PC-3 (cell line): ENCODE measurements around the gene TOR2A. TPM values are rescaled to one million over a fixed set of nuclear protein-coding genes. Genes with fewer than 3 reads are reported as not detected.

ENCODE experiments used
- ATAC-seq: fragments of 200-7000 bp; cut with Tn5 transposase; 2 replicates; pipeline ENCODE4 v1.9.1; 2020; ENCODE audit warnings: mild to moderate bottlenecking, moderate library complexity
- BruUV-seq: library from RNA; stranded (reverse); fragments of 400-500 nt; replicated peaks from 2 replicates; lab custom pipeline; 2021; lab: Mats Ljungman, UMichigan
- CTCF ChIA-PET: fragments of 300-600 bp; sonication (Branson Sonifier 250); formaldehyde crosslinking; loops from one replicate; lab custom pipeline; 2022; ENCODE audit warnings: antibody characterized with exemption; lab: Charles Lee
- POLR2A ChIA-PET: fragments of 300-600 bp; sonication (Branson Sonifier 250); formaldehyde crosslinking; loops from one replicate; lab custom pipeline; 2022; ENCODE audit warnings: antibody characterized with exemption; ENCODE audit not compliant: unreplicated experiment; lab: Charles Lee
- DNase-seq: peaks from one replicate; pipeline ENCODE4 v3.0.0-alpha.2; 2015
- H2AFZ ChIP-seq: fragments of 300-600 bp; sonication (generic); 2 replicates; pipeline ENCODE4 v1.6.0; 2016; ENCODE audit warnings: antibody characterized with exemption, low read length
- H3F3A ChIP-seq: fragments of 300-600 bp; sonication (generic); one replicate; pipeline ENCODE4 v1.6.0; 2017; ENCODE audit warnings: antibody characterized with exemption, low read length, control low read depth, mild to moderate bottlenecking; ENCODE audit not compliant: unreplicated experiment
- H3K27ac ChIP-seq: fragments of 300-600 bp; sonication (generic); 2 replicates; pipeline ENCODE4 v1.5.1; 2016; ENCODE audit warnings: mild to moderate bottlenecking, low read length
- H3K27me3 ChIP-seq: fragments of 300-600 bp; sonication (generic); 2 replicates; pipeline ENCODE4 v1.6.1; 2016; ENCODE audit warnings: low read length, mixed read lengths
- H3K36me3 ChIP-seq: fragments of 300-600 bp; sonication (generic); 2 replicates; pipeline ENCODE4 v1.6.1; 2016; ENCODE audit warnings: low read depth, mixed run types, low read length, mixed read lengths
- H3K4me1 ChIP-seq: fragments of 300-600 bp; sonication (generic); 2 replicates; pipeline ENCODE4 v1.5.1; 2016; ENCODE audit warnings: low read length; ENCODE audit not compliant: insufficient read depth
- H3K4me2 ChIP-seq: fragments of 300-600 bp; sonication (generic); 2 replicates; pipeline ENCODE4 v1.6.0; 2016; ENCODE audit warnings: low read length
- H3K4me3 ChIP-seq: fragments of 300-600 bp; sonication (generic); 2 replicates; pipeline ENCODE4 v1.5.1; 2016; ENCODE audit warnings: mild to moderate bottlenecking, low read length, mixed read lengths
- H3K79me2 ChIP-seq: fragments of 300-600 bp; sonication (generic); 2 replicates; pipeline ENCODE4 v1.6.1; 2017; ENCODE audit warnings: low read length, mixed read lengths
- H3K9ac ChIP-seq: fragments of 300-600 bp; sonication (generic); 2 replicates; pipeline ENCODE4 v1.6.0; 2016; ENCODE audit warnings: mild to moderate bottlenecking, low read length
- H3K9me2 ChIP-seq: fragments of 300-600 bp; sonication (generic); replicated peaks from 2 replicates; pipeline ENCODE4 v1.6.1; 2016; ENCODE audit warnings: mixed run types, low read length, mixed read lengths
- H3K9me3 ChIP-seq: fragments of 300-600 bp; sonication (generic); 2 replicates; pipeline ENCODE4 v1.6.1; 2016; ENCODE audit warnings: low read length, mixed read lengths
- H4K20me1 ChIP-seq: fragments of 300-600 bp; sonication (generic); 2 replicates; pipeline ENCODE4 v1.6.1; 2016; ENCODE audit warnings: low read length, mixed read lengths
- CTCF ChIP-seq: fragments of 300-600 bp; sonication (generic); conservative IDR thresholded peaks from 2 replicates; pipeline ENCODE4 v1.5.1; 2017; ENCODE audit warnings: antibody characterized with exemption, low read depth, mild to moderate bottlenecking, low read length
- EZH2 ChIP-seq: fragments of 300-600 bp; sonication (generic); IDR thresholded peaks from one replicate; pipeline ENCODE4 v1.6.1; 2017; ENCODE audit warnings: antibody characterized with exemption, mild to moderate bottlenecking, low read length; ENCODE audit not compliant: unreplicated experiment
- EZH2phosphoT487 ChIP-seq: fragments of 300-600 bp; sonication (generic); IDR thresholded peaks from 2 replicates; pipeline ENCODE4 v1.6.1; 2018; ENCODE audit warnings: mild to moderate bottlenecking, antibody characterized with exemption, low read length, borderline replicate concordance
- intact Hi-C: fragments of 100-400 bp; cut with micrococcal nuclease; formaldehyde crosslinking; loops from 2 replicates; pipeline ENCODE4 v1.9.0; 2023
- total RNA-seq: library from RNA; depleted of rRNA; stranded (reverse); fragments of >200 nt; gene quantifications from 2 replicates; pipeline ENCODE4 v1.2.3, GENCODE V29; 2014

The TOR2A gene
- total RNA-seq, 1 experiment from 2014 or later, result 14.1 TPM

- Histone ChIP-seq H2AFZ (no peak overlapping the region), H3K27me3 (no peaks in the 10 kb centered on the region), H3K9ac (no peak overlapping the region), H3K9me2 (no peaks in the 10 kb centered on the region), H3K4me3 (no peak overlapping the region), H3K4me2 (no peak overlapping the region), H3K4me1 (peaks cover 26% of the 10 kb centered on the region), H3K36me3 (no peaks in the 10 kb centered on the region), H4K20me1 (no peaks in the 10 kb centered on the region), H3K79me2 (peaks cover 2% of the 10 kb centered on the region; the same call in 1 of the 2 replicates), H3K9me3 (no peaks in the 10 kb centered on the region), H3F3A (no peaks in the 10 kb centered on the region), H3K27ac (no peak overlapping the region)
- ATAC-seq (no peak), DNase-seq (no peak)
- ChIA-PET POLR2A (no interaction called here), CTCF (no interaction called here)
- TF ChIP-seq EZH2 (no peak), CTCF (no peak), EZH2phosphoT487 (no peak)
- BruUV-seq, result no TSS peak
- intact Hi-C loops, result no loop called here
Observed at GRCh38 chr9:127720031-127720864, 14.8 kb downstream of the TOR2A start.

- ChIA-PET CTCF (no interaction called here), POLR2A (no interaction called here)
- no peak for TF ChIP-seq EZH2
- TF ChIP-seq EZH2phosphoT487, result no peak
- no peak for TF ChIP-seq CTCF
- H3K79me2 ChIP-seq, result peaks cover 16% of the 10 kb centered on the region
- no peak overlapping the region for H3K4me2 ChIP-seq
- DNase-seq (no peak), ATAC-seq (no peak)
- H3K9ac ChIP-seq, result no peak overlapping the region
- no peaks in the 10 kb centered on the region for H3K9me3 ChIP-seq
- H3K9me2 ChIP-seq, result no peaks in the 10 kb centered on the region
- H3F3A ChIP-seq, result no peaks in the 10 kb centered on the region
- BruUV-seq, result no TSS peak
- H4K20me1 ChIP-seq, result no peaks in the 10 kb centered on the region
- no peaks in the 10 kb centered on the region for H3K36me3 ChIP-seq
- intact Hi-C loops, result no loop called here
- H3K27me3 ChIP-seq, result no peaks in the 10 kb centered on the region
- H2AFZ ChIP-seq, result no peak overlapping the region
- peaks cover 20% of the 10 kb centered on the region for H3K4me1 ChIP-seq
- H3K27ac ChIP-seq, result no peak overlapping the region
- H3K4me3 ChIP-seq, result no peak overlapping the region
Observed at GRCh38 chr9:127717766-127718165, 17.3 kb downstream of the TOR2A start.

GRCh38 chr9:127716412-127716811 lies 18.7 kb downstream of the TOR2A start:
- H3K27ac ChIP-seq, result no peak overlapping the region
- CTCF ChIA-PET, result no interaction called here
- no peaks in the 10 kb centered on the region for H3K9me3 ChIP-seq
- POLR2A ChIA-PET, result interaction anchor here (0.5 kb wide), 1 partner anchor 14 kb away, joined by 7 read pairs; no protein-coding TSS in a partner anchor
- peaks cover 11% of the 10 kb centered on the region for H3K4me1 ChIP-seq
- H3K27me3 ChIP-seq, result no peaks in the 10 kb centered on the region
- ATAC-seq, result no peak
- intact Hi-C loops, result no loop called here
- no TSS peak for BruUV-seq
- no peaks in the 10 kb centered on the region for H3F3A ChIP-seq
- peak overlapping the region; percentile 86; the same call in 1 of the 2 replicates for H2AFZ ChIP-seq
- peak overlapping the region; percentile 98 for H3K4me2 ChIP-seq
- no peaks in the 10 kb centered on the region for H3K36me3 ChIP-seq
- H3K9ac ChIP-seq, result no peak overlapping the region
- TF ChIP-seq EZH2phosphoT487 (no peak), EZH2 (no peak), CTCF (no peak)
- H3K9me2 ChIP-seq, result no peaks in the 10 kb centered on the region
- no peak for DNase-seq
- H3K79me2 ChIP-seq, result peaks cover 16% of the 10 kb centered on the region
- no peaks in the 10 kb centered on the region for H4K20me1 ChIP-seq
- peak overlapping the region; percentile 97; the same call in 1 of the 2 replicates for H3K4me3 ChIP-seq
